ENCODE data around the gene FAM53B.

GRCh38 chr10:124614003-124614659, 130.0 kb downstream of the FAM53B start:
- no peak for TF ChIP-seq TSHZ2 (CRISPR knock-in tag; IDR thresholded peaks at IDR 0.05)
- no peak for TF ChIP-seq TCF4 (CRISPR knock-in tag; IDR thresholded peaks at IDR 0.05; ENCODE audit: borderline replicate concordance)
- TF ChIP-seq PATZ1 (CRISPR knock-in tag; IDR thresholded peaks at IDR 0.05; ENCODE audit: borderline replicate concordance), result no peak
- no peak for TF ChIP-seq ZNF8 (CRISPR knock-in tag; IDR thresholded peaks at IDR 0.05)
- TF ChIP-seq BACH2 (CRISPR knock-in tag; IDR thresholded peaks at IDR 0.05; ENCODE audit: borderline replicate concordance), result no peak
- TF ChIP-seq GLIS3 (CRISPR knock-in tag; IDR thresholded peaks at IDR 0.05), result no peak
- TF ChIP-seq ISL1 (CRISPR knock-in tag; IDR thresholded peaks at IDR 0.05), result no peak

Data from SK-N-SH treated with all-trans-retinoic acid at 6 μM for 48 hours (cell line).